ENCODE results near the gene NFAM1.

Gene NFAM1

GRCh38 chr22:42439821-42440674 is 7.8 kb upstream of the NFAM1 start:
- DNase-seq (ENCODE audit: low read depth, low spot score) = no peak

- no peak for DNase-seq (ENCODE audit: low read depth, low spot score)
Measured at GRCh38 chr22:42439021-42439567, 6.9 kb upstream of the NFAM1 start.

GRCh38 chr22:42438293-42438650 is 6.1 kb upstream of the NFAM1 start:
- no peak for DNase-seq (ENCODE audit: low read depth, low spot score)

- no peak for DNase-seq (ENCODE audit: low read depth, low spot score)
Measured at GRCh38 chr22:42437488-42438292, 5.5 kb upstream of the NFAM1 start.

- DNase-seq (ENCODE audit: low read depth, low spot score) = no peak
Measured at GRCh38 chr22:42436404-42436803, 4.2 kb upstream of the NFAM1 start.

DNA sequence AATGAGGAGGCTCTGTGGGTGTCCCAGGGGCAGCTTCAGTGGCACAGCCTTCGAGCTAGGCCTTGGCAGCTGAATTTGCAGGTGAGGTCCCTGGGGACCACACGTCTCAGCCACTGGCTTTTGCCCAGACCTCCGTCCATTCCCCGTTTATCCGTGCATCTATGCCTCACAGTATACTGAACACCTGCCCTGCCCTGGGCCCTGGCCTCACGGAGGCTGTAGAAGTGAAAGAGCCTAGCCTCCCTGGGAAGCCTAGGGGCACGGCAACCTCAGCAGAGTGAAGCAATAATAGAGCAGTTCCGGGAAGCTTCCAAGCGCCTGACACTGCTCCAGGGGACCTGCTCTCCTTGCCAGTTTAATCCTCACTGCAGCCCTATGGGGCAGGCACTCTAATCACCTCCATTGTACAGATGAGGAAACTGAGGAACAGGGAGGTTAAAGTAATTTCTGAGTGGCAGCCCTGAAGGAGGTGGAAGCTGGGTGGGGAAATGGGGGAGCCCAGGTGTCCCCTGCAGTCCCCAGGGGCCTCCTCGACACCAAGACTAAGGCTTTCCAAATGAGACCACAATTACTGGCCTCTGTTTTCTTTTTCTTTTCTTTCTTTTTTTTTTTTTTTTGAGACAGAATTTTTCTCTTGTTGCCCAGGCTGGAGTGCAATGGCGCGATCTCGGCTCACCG is 2.7 kb upstream of the NFAM1 start:
- no peak for DNase-seq (ENCODE audit: low read depth, low spot score)

- no peak for DNase-seq (ENCODE audit: low read depth, low spot score)
Measured at GRCh38 chr22:42433754-42434682, 1.8 kb upstream of the NFAM1 start.

DNA sequence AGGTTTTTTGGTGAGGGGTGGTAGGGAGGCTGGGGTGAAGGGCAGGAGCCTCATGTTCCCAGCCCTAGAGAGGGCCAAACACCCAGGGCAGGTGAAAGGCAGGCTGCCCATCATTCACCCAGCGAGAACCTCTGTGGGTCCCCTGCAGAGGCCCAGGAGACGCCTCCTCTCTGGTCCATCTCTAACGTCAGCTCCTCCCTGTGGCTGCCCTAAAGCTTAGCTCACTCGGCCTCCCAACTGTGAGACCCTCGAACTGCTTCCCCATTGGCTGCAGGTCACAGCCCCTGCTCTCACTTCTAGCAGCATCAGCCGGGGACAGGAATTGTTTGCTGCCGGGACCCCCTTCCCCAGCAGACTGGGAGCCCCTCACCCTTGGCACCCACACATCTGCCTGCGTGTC is 615 bp upstream of the NFAM1 start:
- no peak for DNase-seq (ENCODE audit: low read depth, low spot score)

DNA sequence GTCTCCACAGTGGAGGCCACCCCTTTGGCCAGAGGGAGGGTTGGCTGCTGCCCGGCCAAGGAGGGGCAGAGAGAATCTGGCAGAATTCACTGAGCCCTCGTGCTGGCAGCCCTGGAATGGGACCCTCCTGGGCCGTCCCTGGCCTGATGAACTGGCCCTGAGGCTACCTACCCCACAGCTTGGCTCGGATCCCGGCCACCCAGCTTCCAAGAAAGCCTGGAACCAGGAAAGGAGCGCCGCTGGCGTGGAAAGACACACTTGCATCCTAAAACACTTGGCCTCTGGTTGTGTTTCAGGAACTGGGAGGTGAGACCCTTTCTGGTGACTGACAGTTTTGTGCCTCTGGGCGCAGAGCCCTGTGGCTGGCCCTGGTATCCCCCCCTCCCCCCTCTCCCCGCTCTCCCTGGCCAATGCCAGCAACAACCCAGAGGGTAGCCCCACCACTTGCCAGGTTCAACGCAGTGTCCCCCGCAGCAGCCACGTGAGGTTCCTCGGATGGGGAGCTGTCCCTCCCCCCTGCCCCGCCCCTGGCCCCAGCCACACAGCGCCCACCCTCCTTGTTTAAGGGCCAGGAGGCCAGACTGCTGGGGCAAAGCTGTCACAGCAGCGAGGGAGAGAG is 693 bp downstream of the NFAM1 start:
- no peak for DNase-seq (ENCODE audit: low read depth, low spot score)

DNA sequence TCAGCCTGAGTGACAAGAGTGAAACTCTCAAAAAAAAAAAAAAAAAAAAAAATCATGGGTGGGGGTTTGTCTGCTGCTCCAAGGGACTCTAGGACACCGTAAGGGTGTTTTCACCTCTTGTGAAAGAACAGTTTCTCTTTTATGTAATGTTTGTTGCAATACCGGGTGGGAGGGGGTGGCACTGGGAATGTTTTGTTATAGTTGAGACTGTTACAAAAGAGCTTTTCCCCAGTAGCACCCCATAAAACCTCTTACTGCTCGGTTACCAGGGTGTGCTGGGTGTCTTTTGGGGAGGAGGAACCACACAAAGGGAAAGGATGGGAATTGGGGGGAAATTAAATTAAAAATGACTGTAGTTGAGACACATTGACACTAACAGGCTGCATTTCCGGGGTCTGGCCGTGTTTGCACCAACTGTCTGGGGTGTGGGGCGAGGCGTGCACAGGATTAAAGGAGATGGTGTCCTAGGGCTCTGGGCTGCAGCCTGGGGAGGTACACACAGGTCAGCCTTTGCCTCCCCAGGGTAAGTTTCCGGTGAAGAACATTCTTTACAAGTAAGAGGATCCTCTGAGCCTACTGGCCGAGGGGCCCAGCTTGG is 1.6 kb downstream of the NFAM1 start:
- no peak for DNase-seq (ENCODE audit: low read depth, low spot score)

GRCh38 chr22:42428760-42429159 is 3.4 kb downstream of the NFAM1 start:
- no peak for DNase-seq (ENCODE audit: low read depth, low spot score)

GRCh38 chr22:42428025-42428424 is 4.2 kb downstream of the NFAM1 start:
- DNase-seq (ENCODE audit: low read depth, low spot score) = no peak

- DNase-seq (ENCODE audit: low read depth, low spot score) = no peak
Measured at GRCh38 chr22:42427167-42427566, 5.0 kb downstream of the NFAM1 start.

DNA sequence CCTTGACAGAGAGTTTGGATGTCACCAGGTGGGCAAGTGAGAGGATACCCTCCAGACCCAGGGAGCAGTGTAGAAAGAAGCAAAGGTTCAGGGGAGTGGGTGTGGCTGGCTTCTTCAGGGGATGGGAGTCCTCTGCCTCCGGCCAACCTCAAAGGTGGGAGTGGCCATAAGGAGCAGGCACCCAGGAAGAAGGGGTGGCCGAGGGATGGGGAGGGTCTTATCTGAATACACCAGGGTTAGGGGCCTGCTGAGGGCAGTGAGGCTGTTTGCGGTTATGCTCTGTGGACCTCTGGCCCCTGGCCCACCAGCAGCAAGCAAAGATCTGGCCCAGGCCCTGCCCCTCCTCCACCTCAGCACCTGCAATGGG is 6.2 kb downstream of the NFAM1 start:
- no peak for DNase-seq (ENCODE audit: low read depth, low spot score)

DNA sequence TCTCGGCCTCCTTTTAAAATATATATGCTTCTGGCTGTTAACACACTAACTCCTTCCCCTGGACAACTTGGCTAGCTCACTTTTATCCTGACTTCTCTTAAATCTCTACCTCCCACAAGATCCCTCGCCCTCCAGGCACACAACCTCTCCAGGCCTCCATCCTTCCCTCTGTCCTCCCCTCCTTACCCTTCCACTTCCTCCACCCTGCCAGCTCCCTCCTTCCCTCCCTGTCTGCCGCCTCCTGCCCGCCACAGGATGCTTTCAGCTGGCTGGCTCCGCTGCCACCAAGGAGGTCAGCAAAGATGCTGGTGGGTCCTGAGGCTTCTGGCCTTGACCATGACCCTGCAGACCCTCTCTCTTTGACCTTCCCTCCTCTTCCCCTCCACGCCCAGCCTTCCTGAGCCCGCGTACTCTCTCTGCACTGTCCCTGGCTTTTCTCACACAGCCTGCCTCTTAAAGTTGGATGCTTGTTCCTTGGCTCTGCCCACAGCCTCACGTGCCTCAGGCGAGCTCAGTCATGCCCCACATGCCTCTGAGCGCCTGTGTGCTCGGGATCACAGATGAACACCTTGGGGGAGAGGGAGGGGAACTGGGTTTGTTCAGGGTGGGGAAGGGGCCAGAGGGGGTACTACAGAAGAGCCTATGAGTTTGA is 6.7 kb downstream of the NFAM1 start:
- DNase-seq (ENCODE audit: low read depth, low spot score) = no peak

DNA sequence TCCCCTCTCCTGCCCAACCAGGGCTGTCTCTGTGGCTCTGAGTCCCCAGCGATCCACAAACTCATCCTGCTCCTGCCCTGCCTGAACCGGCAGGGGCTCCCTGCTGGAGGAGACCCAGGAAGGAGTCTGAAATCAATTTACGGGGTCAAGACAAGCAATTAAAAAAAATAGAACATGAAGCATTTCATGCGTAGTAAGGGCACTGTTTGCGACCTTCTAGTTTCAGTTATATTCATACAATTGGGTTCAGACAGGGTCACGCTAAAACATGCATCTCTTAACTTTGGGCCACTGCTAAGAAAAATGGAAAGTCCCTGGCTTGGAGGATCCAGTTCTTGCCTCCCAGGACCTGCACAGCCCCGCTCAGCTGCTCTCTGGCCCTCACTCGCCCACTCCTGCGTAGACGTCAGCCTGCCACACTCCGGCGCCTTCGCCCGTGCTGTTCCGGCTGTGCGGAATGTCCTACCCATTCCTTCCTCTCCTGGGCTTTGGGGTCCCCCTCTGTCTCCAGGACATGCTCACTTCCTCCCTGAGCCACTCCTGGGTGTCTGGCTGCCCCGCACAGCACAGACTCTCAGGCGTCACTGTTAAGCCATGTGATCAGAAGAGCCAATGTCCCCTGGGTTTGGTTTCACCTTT is 12.8 kb downstream of the NFAM1 start:
- DNase-seq (ENCODE audit: low read depth, low spot score) = no peak

DNA sequence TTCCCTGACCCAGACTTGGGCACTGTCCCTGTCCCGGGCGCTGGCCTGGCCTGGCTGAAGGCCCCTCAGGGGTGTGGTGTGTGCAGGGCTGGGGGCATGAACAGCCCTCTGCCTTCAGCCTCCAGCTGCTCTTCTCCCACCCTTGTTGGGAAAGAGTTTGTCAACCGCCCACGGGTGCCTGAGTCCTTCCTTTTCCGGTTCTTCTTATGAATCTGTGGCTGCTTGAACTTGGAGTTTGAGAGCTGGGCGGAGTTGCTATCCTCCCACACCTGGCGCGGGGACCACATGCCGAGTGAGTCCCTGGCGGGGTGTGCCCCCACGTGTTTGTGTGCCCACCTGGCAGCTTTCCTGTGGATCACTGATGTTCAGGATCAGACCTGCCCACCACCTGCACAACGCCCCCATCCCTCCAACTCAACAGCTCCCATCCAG is 13.4 kb downstream of the NFAM1 start:
- DNase-seq (ENCODE audit: low read depth, low spot score) = no peak

DNA sequence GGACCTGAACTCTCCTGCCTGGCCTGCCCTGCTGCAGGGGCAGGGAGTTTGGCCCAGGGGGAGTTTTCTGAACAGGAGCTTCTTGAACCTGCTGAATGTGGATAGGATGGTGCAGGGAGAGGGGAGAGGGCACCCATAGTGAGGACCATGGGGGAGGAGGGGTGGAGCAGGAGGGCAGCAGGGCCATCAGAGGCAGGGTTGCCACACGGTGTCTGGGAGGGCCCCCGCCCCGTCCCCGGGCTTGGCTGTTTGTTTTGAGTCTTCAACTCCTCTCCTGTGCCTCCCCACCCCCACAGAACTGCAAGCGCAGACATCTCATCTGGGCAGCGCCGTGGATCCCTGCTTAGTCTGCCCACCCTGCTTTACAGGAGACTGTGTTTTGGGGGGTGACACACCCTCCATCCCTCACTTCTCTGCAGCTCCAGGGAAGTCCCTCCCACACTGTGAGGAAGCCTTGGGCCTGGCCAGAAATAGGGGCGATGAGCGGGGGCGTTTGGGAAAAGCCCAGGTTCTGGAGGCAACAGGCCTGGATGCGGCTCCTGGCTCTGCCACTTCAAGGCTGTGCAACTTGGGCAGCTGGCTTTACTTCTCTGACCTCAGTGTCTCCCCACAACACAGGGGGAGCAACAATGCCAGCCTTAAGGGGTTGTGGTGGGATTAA is 14.4 kb downstream of the NFAM1 start:
- DNase-seq (ENCODE audit: low read depth, low spot score) = no peak
